WTC11 (cell line): ENCODE data around the gene EXOSC2.

Experiments used
- ATF1 ChIP-seq: sonication (generic); formaldehyde crosslinking; IDR thresholded peaks from 2 replicates; pipeline ENCODE4 v1.8.1; 2023; ENCODE audit warnings: mild to moderate bottlenecking, moderate library complexity, missing genetic modification reagents
- CDX4 ChIP-seq: fragments of 250-450 bp; sonication (Bioruptor Pico); IDR thresholded peaks from 2 replicates; pipeline ENCODE4 v1.9.0; 2021; ENCODE audit warnings: moderate library complexity, mild to moderate bottlenecking, inconsistent platforms, borderline replicate concordance
- CTCF ChIP-seq: fragments of 200-600 bp; IDR thresholded peaks from 2 replicates; pipeline ENCODE4 v1.8.0; 2022; ENCODE audit warnings: antibody characterized with exemption
- E2F1 ChIP-seq: sonication (generic); formaldehyde crosslinking; IDR thresholded peaks from 2 replicates; pipeline ENCODE4 v1.8.0; 2022; ENCODE audit warnings: mild to moderate bottlenecking, missing genetic modification reagents
- ETV6 ChIP-seq: sonication (generic); formaldehyde crosslinking; IDR thresholded peaks from 2 replicates; pipeline ENCODE4 v1.8.1; 2022; ENCODE audit warnings: mild to moderate bottlenecking, missing genetic modification reagents
- GABPB1 ChIP-seq: sonication (generic); formaldehyde crosslinking; IDR thresholded peaks from 2 replicates; pipeline ENCODE4 v1.8.1; 2023; ENCODE audit warnings: mild to moderate bottlenecking, missing genetic modification reagents
- HMGXB4 ChIP-seq: sonication (generic); formaldehyde crosslinking; IDR thresholded peaks from 2 replicates; pipeline ENCODE4 v1.8.1; 2023; ENCODE audit warnings: mild to moderate bottlenecking, moderate library complexity, missing genetic modification reagents
- JUN ChIP-seq: sonication (generic); formaldehyde crosslinking; IDR thresholded peaks from 2 replicates; pipeline ENCODE4 v1.8.0; 2023; ENCODE audit warnings: mild to moderate bottlenecking, missing genetic modification reagents
- MAX ChIP-seq: sonication (generic); formaldehyde crosslinking; IDR thresholded peaks from 2 replicates; pipeline ENCODE4 v1.8.0; 2022; ENCODE audit warnings: mild to moderate bottlenecking, missing genetic modification reagents
- PRRX2 ChIP-seq: fragments of 250-450 bp; sonication (Bioruptor Pico); IDR thresholded peaks from 2 replicates; pipeline ENCODE4 v1.8.0; 2021; ENCODE audit warnings: mild to moderate bottlenecking
- ZNF138 ChIP-seq: sonication (generic); formaldehyde crosslinking; conservative IDR thresholded peaks from 2 replicates; pipeline ENCODE4 v1.8.1; 2022; ENCODE audit warnings: mild to moderate bottlenecking, moderate library complexity, missing genetic modification reagents
- ZNF416 ChIP-seq: fragments of 250-450 bp; sonication (Bioruptor Pico); IDR thresholded peaks from 2 replicates; pipeline ENCODE4 v1.9.0; 2021; ENCODE audit warnings: mild to moderate bottlenecking, inconsistent platforms
- ZNF425 ChIP-seq: fragments of 250-450 bp; sonication (Bioruptor Pico); conservative IDR thresholded peaks from 2 replicates; pipeline ENCODE4 v1.9.0; 2021; ENCODE audit warnings: mild to moderate bottlenecking

- TF ChIP-seq JUN (CRISPR knock-in tag) (no peak), GABPB1 (CRISPR knock-in tag) (no peak), CTCF (no peak), HMGXB4 (CRISPR knock-in tag) (no peak), ZNF416 (CRISPR knock-in tag) (no peak), CDX4 (CRISPR knock-in tag) (no peak), ATF1 (no peak), ETV6 (no peak), ZNF425 (CRISPR knock-in tag) (no peak), ZNF138 (CRISPR knock-in tag) (no peak), E2F1 (no peak), PRRX2 (no peak), MAX (CRISPR knock-in tag) (no peak)
Observed at GRCh38 chr9:130696139-130696650, 2.6 kb downstream of the EXOSC2 start.
